Upper lobe of left lung (tissue), 4 donors: ENCODE measurements around the gene NET1.

Experiments
- CTCF ChIP-seq, 6 experiments: fragments of 450-650 bp in 4 of 6; fragments of 200-600 bp in 2 of 6; sonication (generic) in 2 of 6; IDR thresholded peaks; one replicate each; pipeline ENCODE4 v1.5.1; 2016 to 2019; ENCODE audit warnings: antibody characterized with exemption in 6 of 6
- EP300 ChIP-seq, 4 donors: sonication (generic); formaldehyde crosslinking; IDR thresholded peaks; one replicate each; pipeline ENCODE4 v1.5.1; 2017; ENCODE audit warnings: antibody characterized with exemption in 4 of 4, control low read depth in 2 of 4

- TF ChIP-seq EP300 (IDR thresholded peaks at IDR 0.05) = no peak
- TF ChIP-seq CTCF (IDR thresholded peaks at IDR 0.05) = no peak
Measured at GRCh38 chr10:5448333-5449001, 36.1 kb downstream of the NET1 start.
